Tongue (tissue), 2 donors: Measurements from ENCODE around the gene MAML3. TPM values are rescaled to one million over a fixed set of nuclear protein-coding genes. Genes with fewer than 3 reads are reported as not detected.

Experiments used
- DNase-seq: peaks from one replicate; pipeline ENCODE4 v3.0.0-alpha.2; 2015
- total RNA-seq: library from RNA; depleted of rRNA; stranded (reverse); fragments of >200 nt; gene quantifications from one replicate; pipeline ENCODE4 v1.2.3, GENCODE V29; 2014

Gene MAML3
- total RNA-seq, 1 donor from 2014 or later, result 7.0 TPM

GRCh38 chr4:140156529-140157171 is 2.7 kb upstream of the MAML3 start:
- no peak for DNase-seq

DNA sequence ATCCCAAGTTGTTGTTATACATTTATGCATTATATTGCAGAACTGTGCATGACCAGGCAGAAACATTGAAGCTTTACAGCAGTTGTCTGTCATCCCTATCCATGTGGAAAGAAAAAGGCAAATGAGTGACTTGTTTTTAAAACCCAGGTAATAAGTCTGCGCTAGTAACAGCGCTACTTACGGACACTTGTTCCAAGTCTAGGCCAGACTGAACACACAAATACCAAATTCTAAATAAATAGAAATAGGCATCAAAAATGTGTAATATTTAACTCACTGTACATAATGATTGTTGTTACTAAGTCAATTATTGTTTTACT is 548 bp upstream of the MAML3 start:
- no peak for DNase-seq

- no peak for DNase-seq
These were observed 616 bp downstream of the MAML3 start for GRCh38 chr4:140153419-140153717.

- peak; percentile 76 for DNase-seq
These were observed 1.1 kb downstream of the MAML3 start for GRCh38 chr4:140152751-140153418.

DNA sequence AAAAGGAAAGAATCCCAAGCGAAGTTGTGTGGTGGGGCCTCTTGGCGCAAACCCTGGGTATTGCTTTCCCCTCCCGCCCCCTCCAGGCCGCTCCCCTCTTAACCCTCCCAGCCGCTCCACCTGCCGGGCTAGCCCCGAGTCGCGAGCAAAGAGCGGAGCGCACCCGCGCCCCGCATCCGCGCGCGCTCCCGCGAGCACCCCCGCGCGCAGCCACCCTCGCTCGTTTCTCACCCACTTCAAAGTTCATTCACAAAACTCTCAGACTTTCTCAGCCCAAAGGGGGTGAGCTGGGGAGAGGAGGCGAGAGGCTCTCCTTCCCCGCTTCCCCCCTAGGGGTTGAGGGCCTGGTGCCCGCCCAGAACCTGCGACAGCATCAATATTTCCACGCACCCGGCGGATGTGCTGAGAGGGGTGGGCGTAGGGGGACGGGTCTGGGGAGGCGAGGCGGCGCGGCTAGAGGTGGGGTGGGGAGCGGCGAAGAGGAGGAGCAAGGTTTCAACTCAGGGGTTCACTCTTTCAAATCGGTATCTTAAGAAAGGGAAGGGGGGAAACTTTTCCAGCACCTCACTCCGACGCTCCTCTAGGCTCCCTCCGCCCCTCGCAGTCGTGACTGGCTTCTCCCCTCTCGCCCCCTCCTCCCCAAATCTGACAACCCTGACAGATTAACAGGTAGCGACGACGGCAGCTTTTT is 1.8 kb downstream of the MAML3 start:
- no peak for DNase-seq

DNA sequence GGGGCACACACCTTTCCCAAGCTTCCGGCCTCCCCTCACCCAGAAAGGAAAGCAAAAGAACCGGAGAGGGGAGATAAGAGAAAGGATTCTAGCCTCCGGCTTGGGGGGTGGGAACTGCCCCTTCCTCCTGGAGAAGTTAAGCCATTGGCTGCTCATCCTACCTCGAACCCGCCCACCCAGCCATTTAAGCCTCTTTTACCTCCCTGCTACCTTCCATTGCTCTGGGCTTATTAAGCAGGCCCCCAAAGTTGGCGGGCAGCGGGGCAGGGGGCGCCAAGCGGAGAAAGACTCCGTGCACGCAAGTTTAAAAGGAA is 2.3 kb downstream of the MAML3 start:
- peak; percentile 95 for DNase-seq

- DNase-seq, result peak; percentile 96
These were observed 2.9 kb downstream of the MAML3 start for GRCh38 chr4:140150886-140151698.

DNA sequence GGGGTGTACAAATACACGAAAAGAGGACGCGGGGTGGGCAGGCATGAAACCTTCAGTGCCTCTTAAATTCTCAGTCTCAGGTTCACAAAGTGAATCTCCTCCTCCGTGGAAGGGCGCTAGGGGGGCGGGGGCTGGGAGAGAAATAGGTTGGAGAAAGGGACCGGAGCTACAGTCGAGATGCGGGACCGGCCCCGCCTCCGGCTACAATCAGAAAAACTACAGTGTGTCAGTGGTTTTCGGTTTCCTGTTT is 3.4 kb downstream of the MAML3 start:
- no peak for DNase-seq

GRCh38 chr4:140149846-140150635 is 3.9 kb downstream of the MAML3 start:
- peak; percentile 81 for DNase-seq

DNA sequence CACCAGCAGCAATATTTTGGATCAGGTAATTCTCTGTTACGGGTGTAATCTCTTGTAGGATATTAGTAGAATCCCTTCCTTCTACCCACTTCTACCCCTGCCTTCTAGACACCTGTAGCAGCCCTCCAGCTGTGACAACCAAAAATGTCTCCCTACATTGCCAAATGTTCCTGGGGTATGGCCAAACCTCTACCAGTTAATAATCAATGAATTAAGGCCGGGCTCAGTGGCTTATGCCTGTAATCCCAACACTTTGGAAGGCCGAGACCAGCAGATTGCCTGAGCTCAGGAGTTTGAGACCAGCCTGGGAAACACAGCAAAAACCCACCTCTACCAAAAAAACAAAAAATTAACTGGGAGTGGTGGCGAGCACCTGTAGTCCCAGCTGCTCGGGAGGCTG is 9.9 kb downstream of the MAML3 start:
- no peak for DNase-seq

DNA sequence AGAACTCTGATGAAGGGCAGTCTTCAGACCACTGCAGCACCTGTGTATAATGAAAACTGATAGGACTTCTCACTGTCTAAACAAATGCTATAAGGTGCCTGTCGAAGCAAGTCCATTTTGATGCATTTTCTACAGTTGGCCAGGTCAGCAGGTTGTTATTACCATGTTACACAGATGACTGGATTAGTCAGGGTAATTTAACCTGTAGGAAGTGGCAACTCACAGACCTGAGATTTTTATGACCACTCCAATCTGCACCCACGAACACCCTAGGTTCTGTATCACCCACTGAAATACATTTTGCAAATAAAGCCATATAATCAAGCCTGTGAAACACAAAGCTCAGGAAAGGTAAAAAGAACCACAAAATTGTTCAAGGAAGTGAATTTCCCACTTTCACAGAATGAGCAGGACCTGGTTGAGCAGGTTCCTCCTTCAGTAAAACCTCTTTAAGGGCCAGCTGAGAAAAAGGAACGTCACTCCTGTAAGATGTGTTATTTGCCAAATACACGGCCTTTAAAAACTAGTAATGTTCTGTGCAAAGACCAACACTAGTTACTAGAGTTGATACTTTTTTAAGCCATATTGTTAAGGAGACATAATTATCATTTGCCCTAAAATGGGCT is 12.7 kb downstream of the MAML3 start:
- DNase-seq, result no peak

DNA sequence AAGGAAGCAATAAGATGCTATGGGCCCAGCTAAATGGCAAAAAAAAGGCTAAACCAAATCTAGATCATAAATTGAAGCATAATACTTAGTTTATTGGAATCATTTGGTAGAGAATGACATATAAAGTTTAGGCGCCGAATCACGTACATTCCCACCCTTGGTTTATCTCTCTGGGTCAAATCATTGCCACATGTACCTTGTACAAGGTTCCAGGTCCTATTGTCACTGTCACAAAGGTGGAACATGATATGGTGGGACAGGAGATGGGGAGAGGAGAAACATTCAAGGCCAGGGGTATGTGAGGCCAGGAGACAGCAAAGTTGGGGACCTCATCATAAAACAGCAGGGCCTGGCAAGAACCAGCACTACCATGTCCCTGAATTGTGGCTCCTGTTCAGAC is 13.4 kb downstream of the MAML3 start:
- DNase-seq, result no peak

DNA sequence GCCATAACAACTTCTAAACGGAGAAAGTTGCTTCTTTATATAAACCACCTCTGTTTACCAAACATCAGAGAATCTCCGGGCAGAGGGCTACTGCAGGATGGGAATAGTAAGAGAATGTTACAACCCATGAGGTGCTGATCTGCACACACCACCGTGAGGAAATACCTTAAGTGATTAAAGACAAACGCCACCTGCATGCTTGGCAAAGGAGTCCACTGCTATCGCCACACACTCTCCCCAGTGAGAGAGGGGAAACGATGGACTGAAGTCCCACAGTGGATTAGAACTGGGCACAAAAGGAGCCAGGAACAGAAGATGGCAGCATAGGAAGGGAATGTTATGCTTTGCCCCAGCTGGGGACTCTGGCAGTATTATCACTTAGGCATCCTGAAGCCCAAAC is 15.6 kb downstream of the MAML3 start:
- no peak for DNase-seq

DNA sequence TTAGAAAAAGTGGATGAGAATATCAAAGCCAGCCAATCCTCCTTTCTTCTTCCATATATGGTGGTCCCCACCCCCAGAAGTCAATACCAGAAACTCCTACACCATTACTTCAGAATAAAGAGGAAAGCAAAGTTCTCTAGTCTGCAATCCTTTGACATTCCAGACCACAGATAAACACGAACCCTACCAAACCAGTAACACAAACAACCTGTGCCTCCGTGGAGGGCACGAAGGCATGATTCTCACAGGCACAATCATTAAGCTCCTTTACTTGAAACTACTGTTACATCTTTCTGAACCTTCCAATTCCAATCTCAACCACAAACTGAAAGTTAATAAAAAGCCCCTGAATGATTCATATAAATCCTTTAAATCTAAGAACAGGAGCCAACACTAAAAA is 16.3 kb downstream of the MAML3 start:
- no peak for DNase-seq

DNA sequence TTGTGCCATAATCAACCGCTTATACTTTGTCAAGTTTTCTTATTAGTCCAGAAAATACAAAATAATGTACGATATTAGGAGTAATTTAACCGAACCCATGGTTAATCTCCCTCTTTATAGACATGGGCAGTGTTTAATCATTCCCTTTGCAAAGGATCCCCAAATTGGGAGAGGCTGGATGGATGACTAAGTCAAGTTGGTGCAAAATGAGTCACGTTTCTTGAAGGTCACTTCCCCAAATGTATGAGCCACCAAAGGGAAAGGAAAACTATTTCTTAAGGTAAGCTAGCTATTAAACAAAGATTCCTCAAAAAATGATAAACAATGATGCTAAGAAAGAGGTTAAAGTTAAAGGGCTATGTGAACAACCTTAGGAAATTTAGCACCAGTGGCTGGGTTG is 17.5 kb downstream of the MAML3 start:
- DNase-seq, result no peak

DNA sequence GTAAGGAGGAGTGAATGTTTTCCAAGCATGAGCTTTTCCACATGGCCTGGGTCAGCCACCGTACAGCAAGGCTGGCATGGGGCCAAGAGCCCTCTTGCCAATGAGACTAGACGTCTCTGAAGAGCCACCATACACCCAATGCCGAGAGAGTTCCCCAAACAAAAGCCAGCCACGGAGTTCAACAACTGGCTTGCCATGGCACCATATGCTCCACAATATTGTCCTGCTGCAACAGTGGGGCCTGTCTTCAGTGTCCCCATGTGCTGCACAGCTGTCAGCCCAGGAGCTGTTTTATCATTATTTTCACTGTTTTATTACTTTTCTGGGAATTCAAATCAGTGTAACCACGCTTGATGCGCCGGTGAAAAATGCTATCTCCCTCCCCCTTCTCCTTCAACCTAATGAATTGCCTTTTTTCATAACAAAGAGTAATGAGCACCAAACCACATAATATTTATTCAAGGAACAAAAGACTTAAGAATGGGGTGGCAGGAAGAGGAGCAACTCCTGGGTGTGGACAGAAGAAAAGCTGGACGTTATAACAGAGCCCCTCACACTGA is 18.4 kb downstream of the MAML3 start:
- peak; percentile 77 for DNase-seq

DNA sequence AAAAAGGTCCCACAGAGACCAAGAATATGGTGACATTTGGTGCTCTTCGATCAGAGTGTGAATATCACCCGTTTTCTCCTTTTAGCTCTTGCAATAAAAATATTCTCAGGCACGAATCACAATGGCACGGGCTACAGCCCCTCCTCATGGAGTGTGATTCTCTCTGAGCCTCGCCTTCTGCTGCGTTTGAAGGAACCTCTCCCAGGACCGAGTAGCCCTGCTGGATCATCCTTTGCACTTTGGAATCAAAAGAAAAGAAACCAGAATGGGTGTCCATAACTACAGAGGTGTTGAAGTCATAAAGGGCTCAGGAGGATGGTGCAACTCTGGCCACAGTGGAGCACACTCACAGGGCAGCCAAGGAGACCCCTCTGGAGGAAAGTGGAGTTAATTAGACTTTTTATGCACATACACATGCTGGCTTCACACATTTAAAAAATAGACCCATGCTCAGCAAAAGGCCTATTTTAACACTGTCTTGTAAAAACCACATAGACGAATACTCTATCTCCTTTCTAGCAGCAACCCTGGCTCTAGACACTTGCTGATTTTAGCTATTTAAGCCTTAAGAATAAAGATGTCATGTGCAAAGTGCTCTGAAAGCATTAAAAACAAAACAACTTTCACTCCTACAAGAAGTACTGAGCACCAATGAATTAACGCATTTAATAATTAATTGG is 19.1 kb downstream of the MAML3 start:
- DNase-seq, result no peak

GRCh38 chr4:140133576-140133975 is 20.4 kb downstream of the MAML3 start:
- no peak for DNase-seq

DNA sequence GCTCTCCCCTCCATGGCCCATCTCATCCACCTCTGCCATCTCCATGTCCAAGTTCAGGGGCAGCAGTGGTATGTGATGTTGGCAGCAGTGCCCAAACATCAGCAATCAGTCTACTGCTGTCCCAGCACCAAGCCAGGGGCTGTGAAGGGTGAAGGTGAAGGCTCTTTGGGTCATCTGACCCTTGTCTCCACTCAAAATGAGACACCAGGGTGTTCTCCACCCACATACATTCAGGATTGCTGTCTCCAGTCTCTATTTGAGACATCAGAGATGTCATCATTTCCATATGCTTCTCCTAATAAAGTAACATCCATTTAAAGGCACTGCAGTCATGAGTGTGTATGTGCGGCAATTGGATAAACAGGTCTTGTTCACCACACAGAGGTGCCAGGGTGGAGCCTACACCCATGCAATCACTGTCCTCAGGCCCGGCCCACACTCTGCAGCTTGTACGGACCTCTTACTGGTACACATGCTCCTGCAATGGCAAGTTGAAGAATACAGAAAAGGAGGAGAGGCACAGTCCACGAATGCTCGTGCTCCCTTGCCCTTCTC is 22.2 kb downstream of the MAML3 start:
- no peak for DNase-seq

GRCh38 chr4:140130677-140131076 is 23.3 kb downstream of the MAML3 start:
- DNase-seq, result no peak

GRCh38 chr4:140127422-140127821 is 26.6 kb downstream of the MAML3 start:
- DNase-seq, result no peak
